GM18858 (cell line): ENCODE data around the gene GALNT17.

Source experiments
- ATAC-seq: cut with Tn5 transposase; IDR thresholded peaks from one replicate; pipeline ENCODE4 v1.9.1; 2021; ENCODE audit not compliant: unreplicated experiment

GALNT17 gene

DNA sequence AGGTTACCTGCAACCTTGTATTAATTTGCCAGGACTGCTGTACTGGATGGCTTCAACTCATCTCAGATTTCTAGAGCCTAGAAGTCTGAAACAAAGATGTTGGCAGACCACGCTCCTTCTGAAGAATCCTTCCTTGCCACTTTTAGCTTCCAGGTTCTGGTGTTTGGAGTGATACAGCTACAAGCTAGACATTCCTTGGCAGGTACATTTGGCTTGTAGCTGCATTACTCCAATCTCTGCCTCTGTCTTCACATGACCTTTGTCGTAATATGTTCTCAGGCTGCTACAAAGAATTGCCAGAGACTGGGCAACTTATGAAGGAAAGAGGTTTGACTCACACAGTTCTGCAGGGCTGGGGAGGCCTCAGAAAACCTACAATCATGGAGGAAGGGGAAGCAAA lies 146.3 kb downstream of the GALNT17 start:
- no peak for ATAC-seq

DNA sequence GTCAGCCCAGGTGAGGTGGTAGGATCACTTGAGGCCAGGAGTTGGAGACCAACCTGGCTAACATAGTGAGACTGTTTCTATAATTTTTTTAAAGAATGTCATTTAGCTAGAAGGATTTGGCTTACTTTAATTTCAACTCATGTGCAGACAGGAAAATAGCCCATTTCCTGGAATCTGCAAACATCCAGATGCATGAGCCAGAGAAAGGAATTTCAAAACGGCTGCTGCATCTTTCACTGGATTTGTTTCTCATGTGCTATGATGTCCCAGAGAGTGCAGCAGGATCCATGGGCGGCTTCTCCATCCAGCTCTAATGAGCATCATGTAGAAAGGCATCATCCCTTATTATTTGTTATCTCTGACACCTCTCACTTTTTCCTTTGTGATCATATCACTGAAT lies 149.3 kb downstream of the GALNT17 start:
- no peak for ATAC-seq

DNA sequence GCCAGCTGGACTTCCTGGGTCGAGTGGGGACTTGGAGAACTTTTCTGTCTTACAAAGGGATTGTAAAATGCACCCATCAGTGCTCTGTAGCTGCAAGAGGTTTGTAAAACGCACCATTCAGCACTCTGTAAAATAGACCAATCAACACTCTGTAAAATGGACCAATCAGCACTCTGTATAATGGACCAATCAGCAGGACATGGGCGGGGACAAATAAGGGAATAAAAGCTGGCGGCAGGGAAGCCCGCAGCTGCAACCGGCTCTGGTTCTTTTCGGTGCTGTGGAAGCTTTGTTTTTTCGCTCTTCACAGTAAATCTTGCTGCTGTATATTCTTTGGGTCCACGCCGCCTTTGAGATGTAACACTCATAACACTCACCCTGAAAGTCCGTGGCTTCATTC lies 151.9 kb downstream of the GALNT17 start:
- ATAC-seq = no peak

DNA sequence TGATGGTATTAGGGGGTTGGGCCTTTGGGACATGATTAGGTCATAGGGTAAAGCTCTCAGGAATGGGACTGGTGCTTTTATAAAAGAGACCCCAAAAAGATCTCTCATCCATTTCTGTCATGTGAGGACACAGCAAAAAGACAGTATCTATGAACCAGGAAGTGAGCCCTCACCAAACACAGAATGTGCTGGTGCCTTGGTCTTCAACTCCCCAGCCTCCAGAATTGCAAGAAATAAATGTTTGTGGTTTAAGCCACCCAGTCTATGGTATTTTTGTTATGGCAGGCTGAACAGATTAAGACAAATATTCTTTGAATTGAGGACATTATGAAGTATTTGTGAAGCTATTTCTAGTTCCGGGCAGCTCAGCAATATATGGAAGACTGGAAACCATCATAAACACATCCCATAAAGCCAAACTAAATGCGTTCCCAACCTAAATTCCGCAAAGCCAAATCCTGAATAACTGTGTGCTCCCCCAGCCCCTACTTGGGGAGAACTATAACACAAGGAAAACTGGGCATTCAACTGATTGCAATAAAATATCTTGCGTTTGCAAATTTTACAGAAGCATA lies 153.7 kb downstream of the GALNT17 start:
- no peak for ATAC-seq

DNA sequence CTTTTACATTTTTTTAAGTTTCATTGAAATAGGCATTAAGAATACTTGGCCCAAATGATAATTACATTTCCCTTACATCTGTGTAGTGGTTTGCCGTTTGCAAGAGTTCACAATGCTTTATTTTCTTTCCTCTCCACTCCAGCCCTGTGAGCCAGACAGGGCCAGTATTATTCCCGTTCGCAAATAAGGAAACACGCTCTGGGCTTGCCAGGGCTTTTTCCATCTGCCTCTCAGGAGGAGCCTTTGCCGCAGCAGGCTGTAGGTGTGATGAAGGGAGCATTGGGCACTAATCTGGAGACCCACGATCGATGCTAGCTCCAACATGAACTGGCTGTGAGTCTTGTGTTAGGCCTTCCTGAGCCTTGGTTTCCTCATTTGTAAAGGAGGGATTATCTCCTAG lies 154.4 kb downstream of the GALNT17 start:
- no peak for ATAC-seq

DNA sequence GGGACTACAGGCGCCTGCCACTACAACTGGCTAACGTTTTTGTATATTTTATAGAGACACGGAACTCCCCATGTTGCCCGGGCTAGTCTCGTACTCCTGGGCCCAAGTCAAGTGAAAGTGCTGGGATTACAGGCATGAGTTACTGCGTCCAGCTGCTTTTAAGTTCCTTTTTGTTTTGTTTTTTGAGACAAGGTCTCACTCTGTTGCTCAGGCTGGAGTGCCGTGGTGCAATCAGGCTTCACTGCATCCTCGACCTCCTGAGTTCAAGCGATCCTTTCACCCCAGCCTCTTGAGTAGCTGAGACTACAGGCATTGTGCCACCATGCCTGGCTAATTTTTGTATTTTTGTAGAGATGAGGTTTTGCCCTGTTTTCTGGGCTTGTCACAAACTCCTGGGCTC lies 155.0 kb downstream of the GALNT17 start:
- no peak for ATAC-seq

DNA sequence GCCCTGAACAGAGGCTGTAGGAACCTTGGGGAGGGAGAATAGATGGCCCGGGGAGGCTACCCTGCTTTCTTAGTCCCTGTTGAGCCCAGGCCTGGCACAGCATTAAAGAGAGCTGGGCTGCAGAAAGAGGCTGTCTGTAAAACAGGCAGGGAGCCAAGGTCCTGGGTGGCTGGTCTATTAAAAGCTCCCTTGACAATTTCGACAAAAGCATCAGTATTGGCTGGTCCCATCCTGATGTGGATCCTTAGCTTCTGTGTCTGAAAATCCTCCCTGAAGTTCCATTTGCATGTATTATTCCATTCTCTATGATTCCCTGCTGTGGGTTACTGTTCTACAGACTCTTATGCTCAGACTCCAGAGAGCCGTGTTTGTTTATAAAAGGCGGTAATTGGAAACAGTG lies 158.5 kb downstream of the GALNT17 start:
- no peak for ATAC-seq

DNA sequence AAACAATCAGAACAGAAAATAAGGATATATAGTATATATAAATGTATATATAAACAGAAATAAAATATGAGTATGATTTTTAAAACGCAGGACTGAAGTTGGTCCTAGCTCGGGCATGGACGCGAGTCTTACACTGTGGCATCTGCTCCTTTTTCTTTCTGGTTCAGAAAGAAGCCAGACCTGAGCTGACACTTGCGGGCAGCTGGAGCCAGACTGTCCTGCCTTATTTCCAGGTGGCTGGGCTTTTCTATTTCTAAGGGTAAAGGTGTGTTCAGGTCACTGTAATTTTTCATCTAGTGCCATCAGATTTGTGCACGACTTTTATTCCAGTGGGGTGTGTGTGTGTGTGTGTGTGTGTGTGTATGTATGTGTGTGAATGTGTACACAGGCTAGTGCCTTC lies 166.4 kb downstream of the GALNT17 start:
- ATAC-seq = no peak

DNA sequence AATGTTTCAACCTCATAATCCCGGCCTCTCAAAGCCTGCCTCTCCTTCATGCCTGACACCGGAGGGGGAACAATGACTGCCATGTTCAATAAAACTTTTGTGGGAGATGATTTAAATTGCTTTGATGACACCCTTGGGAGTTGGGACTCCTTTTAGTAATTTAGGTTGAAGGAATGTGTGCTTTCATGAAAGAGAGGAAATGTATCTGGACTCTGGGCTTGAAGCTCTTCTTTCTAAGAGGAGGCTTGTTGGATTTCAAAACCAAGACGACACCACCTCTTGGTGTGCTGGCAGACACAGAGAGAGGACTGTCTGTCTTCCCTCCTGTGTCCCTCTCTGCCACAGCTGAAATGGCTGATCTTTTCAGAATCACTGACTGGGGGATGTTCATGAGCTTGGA lies 168.1 kb downstream of the GALNT17 start:
- no peak for ATAC-seq

DNA sequence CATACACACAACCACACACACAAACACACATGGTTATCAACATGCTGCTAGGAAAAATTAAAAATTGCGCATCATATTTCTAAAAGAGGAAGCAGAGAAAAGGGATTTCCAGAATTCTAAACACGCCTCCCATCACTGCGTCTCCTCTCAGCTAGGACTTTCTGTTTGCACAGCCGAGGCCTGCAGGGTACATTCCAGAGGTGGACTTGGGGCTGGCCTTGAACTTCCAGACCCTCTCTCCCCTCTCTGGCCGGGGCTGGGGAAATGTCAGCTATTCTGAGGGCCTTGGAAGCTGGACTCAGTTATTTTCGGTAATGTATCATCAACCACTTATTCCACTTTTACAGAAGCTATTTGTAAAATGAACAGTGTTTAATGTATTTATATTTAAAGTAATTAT lies 168.7 kb downstream of the GALNT17 start:
- no peak for ATAC-seq

DNA sequence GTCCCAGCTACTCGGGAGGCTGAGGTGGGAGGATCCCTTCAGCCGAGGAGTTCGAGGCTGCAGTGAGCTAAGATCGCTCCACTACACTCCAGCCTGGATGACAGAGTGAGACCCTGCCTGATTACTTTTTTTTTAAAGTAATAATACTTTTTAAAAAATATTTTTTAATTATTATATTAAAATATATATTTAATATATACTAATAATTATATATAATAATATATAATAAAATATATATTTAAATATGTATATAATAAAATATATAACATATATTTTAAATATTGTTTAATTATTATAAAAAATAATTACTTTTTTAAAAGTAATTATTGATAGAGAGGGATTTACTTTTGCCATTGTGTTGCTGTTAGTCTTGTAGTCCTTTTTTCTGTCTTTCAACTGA lies 169.2 kb downstream of the GALNT17 start:
- no peak for ATAC-seq

DNA sequence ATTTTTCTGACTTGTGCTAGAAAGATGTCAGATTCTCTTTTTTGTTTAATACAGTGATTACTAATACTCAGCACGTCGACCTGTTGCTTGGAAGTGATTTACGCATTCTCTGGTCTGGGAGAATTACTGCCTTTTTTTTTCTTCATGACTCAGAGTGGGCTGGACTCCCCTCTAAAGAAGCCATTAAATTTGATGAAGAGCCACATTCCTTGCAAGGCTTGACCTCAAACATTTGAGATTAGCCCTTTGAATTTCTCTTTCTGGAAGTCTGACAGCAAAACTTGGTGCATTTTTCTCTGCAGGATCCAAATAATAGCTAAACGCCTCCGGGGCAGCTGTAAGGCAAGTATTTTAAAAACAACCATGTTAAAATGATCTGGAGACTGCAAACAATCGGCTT lies 171.6 kb downstream of the GALNT17 start:
- ATAC-seq = no peak

DNA sequence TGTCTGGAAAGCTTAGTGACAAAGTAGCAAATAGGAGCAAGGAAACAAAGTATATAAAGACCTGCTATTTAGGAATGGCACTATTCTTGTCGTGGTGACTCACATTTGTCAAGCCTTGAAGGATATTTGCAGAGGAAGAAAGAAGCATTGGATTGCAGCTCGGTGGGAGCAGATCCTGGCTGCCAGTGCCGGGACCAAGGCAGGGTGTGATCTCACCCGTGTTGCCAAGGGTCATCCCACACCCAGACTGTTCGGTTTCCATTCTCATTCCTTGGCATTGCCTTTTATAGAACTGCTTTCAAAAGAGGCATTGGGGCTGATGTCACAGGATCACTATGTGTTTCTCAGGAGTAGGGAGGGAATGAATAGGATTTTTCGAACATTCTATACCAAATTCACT lies 176.2 kb downstream of the GALNT17 start:
- no peak for ATAC-seq

DNA sequence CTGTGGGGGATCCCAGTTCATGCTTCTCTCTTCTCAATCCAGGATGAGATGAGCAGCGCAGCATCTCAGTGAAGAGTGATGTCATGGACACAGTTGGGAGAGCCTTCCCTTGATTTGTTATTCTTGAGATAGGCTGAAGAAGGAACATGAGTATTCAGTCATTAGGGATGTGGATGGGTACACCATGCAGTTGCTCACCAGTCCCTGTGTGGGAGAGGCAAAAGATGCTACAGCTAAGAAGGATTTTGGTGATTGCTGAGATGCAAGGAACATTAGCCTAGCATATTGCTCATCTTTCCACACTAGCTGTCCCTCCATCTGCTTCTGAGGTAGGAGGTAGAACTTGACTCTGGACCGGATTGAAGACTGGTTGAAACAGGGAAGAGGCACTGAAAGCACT lies 179.6 kb downstream of the GALNT17 start:
- no peak for ATAC-seq

DNA sequence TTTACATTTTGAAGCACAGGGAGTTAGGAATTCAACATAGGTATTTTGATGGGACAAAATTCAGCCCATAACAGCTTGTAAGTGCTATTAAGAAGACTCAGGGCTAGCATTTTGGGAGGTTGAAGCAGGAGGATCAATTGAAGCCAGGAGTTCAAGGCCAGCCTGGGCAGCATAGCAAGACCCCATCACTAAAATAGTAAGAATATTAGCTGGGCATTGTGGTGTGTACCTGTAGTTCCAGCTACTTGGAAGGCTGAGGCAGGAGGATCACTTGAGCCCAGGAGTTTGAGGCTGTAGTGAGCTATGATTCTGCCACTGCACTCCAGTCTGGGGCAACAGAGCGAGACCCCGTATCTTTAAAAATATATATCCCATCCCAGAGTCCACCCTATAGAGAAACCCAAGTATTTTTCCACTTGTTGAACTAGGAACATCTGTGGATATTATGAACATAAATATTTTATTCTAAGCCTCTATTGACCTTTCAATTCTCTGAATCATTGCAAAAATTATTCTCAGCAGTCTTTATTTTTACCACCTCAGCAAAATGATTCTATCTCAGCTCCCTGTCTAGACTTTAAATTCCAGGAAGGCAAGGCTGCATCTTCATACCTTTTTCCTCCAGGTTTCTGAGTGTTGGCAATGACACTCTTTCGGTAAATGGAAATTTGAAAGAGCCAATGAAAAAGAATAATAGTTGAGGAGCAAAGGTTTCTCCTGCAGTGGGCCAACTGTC lies 181.0 kb downstream of the GALNT17 start:
- no peak for ATAC-seq

DNA sequence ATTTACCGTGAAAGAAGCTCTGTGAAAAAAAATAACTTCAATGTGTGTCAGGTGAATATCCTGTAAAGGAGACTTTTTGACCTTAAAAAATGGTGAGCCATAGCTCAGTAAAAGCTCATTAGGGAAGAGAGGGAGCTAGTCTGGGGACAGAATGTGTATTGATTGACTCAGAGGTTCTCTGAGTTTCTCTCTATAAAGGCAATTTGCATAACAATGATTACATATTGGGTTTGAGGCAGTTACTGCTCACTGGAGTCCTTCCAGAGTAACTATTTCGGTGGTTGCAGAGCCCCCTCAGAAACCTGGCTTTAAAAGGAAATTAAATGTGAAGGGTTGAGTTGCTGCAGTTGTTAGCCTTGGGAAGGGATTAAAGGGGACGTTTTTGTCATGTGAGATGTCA lies 181.6 kb downstream of the GALNT17 start:
- ATAC-seq = no peak

DNA sequence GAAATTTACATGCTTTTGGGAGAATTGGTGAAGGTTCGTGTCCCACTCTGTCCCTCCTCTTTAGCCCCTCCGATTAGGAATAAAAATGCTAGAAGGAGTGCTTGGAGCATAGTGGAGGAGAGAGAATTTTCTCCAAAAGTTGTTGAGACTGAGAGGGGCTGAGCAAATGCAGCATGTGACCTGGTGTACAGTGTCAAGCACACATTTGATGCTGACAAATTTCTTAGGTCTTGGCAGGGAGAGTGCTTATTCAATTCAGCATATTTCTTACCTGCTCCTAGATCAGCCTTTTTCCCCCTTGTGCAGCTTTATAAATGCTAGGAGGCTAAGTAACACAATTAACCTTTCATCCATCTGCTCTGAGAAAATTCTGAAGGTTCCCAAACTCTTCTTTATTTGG lies 189.0 kb downstream of the GALNT17 start:
- ATAC-seq = no peak

DNA sequence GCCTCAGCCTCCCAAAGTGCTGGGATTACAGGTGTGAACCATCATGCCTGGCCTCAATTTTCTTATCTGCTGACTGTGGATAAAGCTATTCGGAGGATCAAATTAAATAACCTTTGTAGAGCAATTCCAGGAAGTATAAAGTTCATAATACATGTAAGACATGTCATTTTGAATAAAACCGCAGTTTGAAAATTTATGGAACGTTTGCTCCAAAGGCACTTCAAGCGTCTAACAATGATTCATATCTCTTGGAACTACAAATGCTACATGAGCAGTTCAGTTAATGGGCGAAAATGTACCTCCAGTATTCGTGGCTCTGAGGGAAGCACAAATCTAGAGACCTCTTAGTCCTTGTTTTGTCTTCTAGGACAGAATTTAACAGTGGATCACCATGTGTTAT lies 190.3 kb downstream of the GALNT17 start:
- ATAC-seq = no peak

DNA sequence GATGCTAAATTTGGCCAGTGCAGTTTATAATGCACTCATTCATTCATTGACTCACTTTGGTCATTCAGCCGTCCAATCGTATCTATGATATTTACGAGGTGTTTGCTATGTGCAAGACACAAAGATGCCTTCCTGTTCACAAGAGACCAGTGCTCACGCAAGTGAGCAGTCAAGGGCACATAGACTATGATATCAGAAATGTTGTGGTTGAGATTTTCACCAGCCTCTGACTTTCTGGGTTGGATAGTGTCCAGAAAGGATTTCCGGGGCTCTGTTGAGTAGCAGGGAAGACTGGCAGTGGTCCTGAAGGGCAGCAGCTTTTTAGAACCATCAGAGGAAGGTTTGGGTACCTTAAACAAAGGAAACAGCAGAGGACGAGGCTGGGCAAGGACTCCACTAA lies 191.8 kb downstream of the GALNT17 start:
- ATAC-seq = no peak

DNA sequence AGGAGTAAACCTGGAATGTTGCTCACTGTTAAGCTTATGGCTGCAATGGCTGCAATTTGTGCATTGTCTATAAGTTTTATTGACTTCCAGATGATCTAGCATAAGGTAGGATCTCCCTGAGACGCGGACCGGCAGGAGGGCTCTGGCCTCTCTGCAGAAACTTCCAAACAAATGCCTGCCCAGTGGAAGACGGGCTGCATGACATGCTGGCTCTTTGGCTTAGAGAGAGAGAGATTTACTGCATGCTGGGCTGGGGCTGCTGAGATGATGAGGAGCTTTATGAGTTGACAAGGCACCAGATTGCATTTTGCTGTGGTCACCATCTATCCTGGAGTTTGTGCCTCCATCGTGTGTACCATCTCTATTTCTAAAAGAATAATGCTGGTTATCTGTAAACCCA lies 193.2 kb downstream of the GALNT17 start:
- no peak for ATAC-seq

DNA sequence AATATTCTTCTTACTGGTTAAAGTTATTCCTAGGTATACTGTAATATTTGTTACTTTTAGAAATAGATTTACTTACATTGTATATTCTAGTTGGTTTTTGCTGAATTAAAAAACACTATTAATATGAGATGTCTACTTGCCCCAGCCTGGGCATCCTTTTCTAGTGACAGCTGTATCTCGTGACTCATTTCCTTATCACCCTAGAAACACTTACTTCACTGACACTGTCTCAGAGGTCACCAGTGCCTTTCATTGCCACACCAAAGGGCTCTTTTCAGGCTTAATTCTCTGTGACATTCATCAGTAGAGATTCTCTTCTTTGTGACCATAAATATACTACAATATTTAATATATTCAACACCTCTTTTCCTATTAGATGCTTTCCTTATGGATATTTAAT lies 194.7 kb downstream of the GALNT17 start:
- ATAC-seq = no peak

DNA sequence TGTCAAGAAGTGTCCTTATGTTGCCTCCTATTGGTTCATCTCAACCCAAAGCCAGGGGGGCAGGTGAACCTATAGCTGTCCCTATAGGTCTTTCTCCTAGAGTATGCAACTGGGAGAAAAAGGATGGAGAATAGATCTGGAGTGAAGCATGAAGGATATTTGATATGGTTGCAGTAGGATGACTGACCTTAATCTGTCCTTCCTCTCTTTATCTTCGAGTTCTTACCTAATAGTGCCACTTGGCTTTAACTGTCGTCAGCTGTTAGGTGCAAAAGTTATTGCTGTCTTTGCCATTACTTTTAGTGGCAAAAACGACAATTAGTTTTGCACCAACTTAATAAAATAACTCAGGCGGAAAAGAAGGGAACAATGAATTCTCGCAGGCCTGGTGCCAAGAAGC lies 196.0 kb downstream of the GALNT17 start:
- no peak for ATAC-seq

DNA sequence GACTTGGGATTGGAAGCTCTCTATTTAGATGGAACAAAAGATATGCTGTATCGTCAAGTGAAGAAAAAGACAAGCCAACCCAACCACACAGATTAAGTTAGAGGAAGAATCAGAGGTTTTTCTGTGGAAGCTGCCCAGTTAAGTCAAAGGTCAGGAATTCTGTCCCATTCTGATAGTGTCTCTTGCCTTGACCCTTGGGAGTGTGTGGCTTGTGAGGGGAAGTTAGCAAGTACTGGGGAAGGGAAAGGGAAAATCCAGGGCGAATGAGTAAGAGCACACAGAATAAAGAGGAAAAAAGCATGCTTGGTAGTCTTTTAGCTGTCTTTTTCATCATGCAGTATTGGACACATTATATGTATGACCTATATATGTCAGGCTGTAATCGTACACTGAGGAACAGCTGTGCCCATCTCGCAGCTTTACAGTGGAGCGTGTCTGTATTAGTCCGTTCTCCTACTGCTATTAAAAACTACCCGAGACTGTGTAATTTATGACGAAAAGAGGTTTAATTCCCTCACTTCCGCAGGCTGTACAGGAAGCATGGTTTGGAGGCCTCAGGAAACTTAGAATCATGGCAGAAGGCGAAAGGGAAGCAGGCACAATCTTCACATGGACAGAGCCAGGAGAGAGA lies 197.2 kb downstream of the GALNT17 start:
- ATAC-seq = no peak
